Measurements from ENCODE around the gene TPP1.

DNA sequence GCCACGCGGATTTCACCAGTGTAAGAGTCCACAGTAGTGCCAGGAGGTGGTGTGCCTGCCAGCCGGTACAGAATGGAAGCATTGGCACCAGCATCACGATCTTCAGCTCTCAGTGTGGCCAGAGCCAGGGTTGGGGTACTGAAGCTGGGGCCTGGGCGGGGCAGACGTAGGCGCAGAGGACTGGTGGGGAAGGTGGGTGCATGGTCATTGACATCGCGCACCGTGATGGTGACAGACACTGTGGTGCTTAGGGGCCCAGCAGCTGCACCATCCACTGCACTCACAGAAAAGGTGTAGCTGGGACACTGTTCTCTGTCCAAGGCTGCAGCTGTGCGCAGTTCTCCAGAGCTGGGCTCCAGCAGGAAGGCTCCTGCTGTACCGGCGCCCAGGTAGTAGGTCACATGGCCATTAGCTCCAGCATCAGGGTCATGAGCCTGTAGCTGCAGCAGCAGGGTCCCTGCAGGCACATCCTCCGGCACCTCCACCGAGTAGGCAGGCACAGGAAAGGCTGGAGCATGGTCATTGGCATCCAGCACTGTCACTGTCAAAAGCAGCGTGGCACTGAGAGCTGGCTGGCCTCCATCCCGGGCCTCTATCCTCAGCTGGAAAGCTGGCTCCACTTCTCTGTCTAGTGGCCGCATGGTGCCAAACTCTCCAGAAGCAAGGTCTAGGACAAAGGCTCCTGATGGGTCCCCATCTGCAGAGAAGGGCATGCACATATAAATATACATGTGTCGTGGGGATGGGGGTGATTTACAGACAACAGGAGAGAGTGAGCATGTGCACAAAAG lies 7.9 kb upstream of the TPP1 start:
- TF ChIP-seq, protein P1, sequence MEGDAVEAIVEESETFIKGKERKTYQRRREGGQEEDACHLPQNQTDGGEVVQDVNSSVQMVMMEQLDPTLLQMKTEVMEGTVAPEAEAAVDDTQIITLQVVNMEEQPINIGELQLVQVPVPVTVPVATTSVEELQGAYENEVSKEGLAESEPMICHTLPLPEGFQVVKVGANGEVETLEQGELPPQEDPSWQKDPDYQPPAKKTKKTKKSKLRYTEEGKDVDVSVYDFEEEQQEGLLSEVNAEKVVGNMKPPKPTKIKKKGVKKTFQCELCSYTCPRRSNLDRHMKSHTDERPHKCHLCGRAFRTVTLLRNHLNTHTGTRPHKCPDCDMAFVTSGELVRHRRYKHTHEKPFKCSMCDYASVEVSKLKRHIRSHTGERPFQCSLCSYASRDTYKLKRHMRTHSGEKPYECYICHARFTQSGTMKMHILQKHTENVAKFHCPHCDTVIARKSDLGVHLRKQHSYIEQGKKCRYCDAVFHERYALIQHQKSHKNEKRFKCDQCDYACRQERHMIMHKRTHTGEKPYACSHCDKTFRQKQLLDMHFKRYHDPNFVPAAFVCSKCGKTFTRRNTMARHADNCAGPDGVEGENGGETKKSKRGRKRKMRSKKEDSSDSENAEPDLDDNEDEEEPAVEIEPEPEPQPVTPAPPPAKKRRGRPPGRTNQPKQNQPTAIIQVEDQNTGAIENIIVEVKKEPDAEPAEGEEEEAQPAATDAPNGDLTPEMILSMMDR (IDR thresholded peaks at IDR 0.05) = no peak
- no peak for TF ChIP-seq POLR2A (IDR thresholded peaks at IDR 0.05)

All from breast epithelium (tissue), 3 donors.